GM18498 (cell line): ENCODE measurements around the gene MPP2.

ENCODE experiments used
- ATAC-seq: cut with Tn5 transposase; IDR thresholded peaks from one replicate; pipeline ENCODE4 v1.9.1; 2021; ENCODE audit warnings: mild to moderate bottlenecking, moderate library complexity; ENCODE audit not compliant: unreplicated experiment

MPP2 gene

DNA sequence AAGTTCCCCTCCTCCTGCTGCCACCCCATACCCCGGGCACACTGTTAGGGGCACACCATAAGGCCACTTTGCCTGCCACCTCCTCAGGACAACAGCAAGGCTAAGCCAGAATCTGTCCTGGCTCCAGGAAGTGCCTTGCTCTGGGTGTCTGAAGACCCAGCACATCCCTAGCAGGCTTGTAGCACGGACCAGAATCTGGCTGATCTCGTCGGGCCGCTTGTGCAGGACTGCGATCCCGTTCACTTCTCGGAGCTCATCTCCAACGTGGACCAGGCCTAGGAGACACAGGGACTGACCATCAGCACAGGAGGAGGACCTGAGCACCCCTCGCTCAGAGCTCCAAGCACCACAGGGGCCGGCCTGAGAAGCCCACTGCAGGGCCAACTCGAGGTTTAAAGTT, 81.8 kb downstream of the MPP2 start:
- no peak for ATAC-seq
